HG02938 (cell line): ENCODE results near the gene REC8.

Source experiments
- ATAC-seq: cut with Tn5 transposase; IDR thresholded peaks from one replicate; pipeline ENCODE4 v1.9.1; 2021; ENCODE audit warnings: mild to moderate bottlenecking, moderate library complexity; ENCODE audit not compliant: unreplicated experiment

REC8 gene

DNA sequence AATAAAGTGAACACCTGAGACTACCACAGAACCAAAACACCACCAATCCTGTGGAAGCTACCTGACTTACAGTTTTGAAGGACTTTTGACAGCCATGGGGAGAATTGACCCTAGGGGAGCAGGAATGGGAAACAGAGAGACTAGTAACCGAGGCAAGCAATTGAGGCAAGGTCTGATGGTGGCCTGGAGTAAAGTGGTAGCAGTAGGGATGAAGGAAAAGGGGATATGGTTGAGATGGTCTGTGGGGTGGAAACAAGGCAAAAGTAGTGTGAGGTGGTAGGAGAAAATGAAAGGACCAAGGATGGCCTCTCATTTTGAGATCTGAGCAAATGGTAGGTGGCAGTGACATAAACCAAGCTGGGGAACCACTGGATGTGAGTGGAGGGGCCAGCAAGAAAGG lies 15.0 kb upstream of the REC8 start:
- no peak for ATAC-seq

DNA sequence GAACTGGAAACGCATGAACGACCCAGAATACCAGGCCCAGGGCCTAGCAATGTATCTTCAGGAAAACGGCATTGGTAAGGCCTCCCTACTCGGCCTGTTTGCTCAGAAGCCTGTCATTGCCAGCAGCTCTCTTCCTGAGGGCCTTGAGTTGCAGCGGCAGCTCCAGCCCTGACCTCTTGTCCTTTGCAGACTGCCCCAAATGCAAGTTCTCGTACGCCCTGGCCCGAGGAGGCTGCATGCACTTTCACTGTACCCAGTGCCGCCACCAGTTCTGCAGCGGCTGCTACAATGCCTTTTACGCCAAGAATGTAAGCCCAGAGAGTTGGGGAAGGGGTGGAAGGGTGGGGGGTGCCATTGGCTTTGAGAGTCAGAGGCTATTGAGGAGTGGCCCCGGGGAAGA lies 14.5 kb upstream of the REC8 start:
- no peak for ATAC-seq

DNA sequence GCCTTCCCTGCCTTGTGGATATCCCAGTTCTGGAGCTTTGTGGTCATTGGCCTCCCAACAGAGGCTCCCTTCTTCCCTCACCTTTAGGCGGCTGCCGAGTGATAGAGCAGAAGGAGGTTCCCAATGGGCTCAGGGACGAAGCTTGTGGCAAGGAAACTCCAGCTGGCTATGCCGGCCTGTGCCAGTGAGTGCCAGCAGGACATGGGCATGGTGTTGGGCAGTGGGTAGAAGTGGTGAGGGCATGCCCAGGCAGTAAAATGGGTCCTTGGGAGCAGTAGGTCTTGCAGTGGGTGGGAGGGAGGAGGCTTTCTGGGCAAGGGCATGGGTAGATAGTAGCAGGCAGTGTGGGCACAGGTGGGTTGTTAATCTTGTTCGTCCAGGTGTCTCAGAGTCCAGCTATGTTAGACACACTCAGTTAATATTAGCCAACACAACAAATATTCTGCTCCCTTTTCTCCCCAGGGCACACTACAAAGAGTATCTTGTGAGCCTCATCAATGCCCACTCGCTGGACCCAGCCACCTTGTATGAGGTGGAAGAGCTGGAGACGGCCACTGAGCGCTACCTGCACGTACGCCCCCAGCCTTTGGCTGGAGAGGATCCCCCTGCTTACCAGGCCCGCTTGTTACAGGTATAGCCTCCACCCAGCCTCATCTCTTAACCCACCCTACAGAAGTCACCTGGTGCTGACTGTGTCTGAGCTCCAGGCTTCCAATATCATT lies 11.9 kb upstream of the REC8 start:
- no peak for ATAC-seq

DNA sequence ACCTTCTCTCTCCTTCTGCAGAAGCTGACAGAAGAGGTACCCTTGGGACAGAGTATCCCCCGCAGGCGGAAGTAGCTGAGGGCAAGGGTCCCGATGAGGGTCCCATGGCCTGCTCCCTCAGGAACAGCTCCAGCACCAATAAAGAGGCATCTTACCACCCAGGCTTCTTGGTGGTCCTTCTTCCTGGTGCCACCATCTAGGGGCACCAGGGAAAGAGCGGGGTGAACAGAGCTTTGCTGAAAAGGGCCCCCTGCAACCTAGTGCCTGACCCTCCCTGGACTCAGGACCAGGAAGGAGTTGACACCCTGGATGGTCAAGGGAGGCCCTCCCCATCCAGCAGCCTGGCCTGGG lies 11.4 kb upstream of the REC8 start:
- no peak for ATAC-seq

DNA sequence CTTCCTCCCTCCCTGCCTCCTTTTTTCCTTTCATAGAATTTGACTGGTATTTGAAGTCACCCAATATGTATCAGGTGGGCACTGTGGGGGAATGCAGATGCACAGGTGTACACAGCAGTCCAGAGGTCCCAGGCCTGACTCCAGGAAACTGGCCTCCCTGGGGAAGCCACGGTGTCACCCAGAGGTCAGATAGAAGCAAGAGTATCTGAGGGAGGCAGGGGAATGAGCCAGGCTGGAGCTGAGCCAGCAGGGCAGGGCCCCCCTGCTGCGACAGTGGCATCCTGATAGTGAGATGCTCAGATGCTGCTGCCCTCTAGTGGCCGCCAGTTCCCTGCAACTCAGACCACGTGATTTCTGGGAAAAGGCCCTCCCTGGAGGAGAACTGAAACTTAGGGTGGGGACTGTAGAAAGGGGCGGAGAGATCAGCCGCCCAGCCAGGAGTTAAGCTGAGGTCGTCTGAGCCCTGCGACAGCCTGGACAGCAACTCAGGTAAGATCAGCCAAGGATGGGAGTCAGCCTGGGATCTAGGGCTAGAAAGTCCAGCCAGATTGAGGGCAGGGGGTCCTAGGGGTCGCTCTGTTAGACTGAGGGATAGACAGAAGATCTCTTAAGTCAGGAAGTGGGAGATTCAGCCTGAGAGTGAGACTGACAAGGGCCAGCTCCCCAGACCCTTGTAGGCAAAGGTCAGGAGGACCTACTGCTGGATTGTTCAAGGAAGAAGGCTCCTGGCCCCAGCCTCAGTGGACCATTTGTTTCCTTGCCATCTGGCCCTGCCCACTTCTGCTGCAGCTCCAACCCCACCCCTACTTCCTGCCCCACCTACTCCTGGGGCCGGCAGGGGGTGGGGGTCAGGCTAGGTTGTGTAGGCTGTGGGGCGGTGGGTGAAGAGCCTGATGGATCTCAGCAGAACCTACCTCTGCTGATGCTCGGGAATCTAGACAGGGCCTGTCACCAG lies 10.8 kb upstream of the REC8 start, which contains the start of gene IRF9:
Gene IRF9, plus strand, starts transcription at position 416 of the 955 bp plus-strand sequence. CDS start 880 bp downstream, outside the sequence.
- peak; percentile 85 for ATAC-seq

DNA sequence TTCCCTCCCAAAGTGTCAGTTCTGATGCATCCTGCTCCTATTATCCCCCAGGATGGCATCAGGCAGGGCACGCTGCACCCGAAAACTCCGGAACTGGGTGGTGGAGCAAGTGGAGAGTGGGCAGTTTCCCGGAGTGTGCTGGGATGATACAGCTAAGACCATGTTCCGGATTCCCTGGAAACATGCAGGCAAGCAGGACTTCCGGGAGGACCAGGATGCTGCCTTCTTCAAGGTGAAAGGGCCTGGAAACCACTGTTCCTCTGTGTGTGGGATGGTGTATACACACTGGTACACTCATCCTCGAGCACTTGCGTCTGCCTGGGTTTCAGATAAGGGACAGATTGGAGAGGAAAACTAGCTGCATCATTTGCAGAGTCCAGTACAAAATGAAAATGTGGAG lies 9.8 kb upstream of the REC8 start:
- ATAC-seq = no peak

DNA sequence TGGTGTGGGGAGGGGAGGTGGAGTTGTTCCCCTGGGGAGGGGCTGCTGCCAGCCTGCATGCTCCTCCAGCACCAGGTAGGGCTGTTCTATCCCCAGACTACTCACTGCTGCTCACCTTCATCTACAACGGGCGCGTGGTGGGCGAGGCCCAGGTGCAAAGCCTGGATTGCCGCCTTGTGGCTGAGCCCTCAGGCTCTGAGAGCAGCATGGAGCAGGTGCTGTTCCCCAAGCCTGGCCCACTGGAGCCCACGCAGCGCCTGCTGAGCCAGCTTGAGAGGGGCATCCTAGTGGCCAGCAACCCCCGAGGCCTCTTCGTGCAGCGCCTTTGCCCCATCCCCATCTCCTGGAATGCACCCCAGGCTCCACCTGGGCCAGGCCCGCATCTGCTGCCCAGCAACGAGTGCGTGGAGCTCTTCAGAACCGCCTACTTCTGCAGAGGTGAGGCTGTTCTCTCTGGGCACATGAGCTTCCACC lies 7.3 kb upstream of the REC8 start:
- no peak for ATAC-seq

DNA sequence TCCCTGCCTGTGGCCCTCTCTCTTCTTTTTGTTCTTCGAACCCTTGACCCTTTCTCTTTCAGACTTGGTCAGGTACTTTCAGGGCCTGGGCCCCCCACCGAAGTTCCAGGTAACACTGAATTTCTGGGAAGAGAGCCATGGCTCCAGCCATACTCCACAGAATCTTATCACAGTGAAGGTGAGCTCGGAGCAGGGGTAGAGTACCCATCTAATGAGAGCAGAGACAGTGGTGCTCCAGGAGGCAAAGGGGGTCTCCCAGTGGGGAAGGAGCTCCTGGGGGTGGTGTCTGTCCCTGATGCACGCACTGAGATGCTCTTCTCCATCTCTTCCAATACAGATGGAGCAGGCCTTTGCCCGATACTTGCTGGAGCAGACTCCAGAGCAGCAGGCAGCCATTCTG lies 6.1 kb upstream of the REC8 start:
- ATAC-seq = no peak

DNA sequence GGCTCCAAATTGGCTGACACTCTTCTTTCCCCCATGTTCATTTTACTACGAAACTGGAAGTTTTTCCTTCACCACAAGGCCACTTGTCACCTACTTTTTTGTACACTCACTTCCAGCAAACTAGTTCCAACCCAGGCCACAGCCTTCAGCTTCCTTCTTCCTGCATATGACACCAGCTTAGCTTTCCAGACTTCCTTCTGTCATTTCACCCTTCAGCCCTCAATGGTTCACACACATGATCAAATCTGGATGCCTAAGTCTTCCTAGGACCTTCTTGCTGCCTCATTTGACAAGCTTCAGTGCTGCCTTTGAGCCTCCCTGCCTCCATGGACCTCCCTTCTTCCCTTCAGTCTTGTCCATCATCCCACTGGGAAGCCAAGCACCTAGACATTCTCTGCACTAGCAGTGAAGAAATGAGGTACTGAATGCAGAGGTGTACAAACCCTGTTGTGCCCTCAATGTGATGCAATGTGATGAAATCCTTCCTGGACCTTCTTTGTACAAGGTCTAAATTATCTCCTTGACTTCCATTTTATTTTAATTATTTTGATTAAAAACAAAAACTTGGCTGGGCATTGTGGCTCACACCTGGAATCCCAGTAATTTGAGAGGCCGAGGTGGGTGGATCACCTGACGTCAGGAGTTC lies 4.3 kb upstream of the REC8 start:
- no peak for ATAC-seq

DNA sequence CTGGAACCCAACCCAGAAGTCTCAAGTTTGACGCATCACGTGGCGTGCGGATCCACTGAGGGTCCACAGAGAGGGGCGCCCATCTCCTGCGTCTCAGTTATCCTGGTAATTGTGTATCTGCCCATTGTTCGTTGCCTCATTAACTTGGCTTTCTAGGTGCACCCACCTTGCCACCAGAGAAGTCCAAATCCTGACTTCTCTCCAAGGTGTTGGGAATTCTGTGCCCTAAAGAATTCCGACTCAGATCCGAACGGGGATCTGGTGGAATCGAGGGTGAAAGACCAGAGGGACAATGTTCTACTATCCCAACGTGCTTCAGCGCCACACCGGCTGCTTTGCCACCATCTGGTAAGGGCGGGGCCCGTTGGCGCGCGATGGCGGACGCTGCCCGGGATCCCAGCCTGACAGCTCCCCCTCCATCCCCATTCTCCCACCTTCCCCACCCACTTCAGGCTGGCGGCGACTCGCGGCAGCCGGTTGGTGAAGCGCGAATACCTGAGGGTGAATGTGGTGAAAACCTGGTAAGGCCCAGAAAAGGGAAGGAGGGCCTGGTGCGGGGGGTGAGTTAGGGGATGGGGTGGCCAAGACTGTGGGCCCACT lies 481 bp downstream of the REC8 start:
- ATAC-seq = no peak

DNA sequence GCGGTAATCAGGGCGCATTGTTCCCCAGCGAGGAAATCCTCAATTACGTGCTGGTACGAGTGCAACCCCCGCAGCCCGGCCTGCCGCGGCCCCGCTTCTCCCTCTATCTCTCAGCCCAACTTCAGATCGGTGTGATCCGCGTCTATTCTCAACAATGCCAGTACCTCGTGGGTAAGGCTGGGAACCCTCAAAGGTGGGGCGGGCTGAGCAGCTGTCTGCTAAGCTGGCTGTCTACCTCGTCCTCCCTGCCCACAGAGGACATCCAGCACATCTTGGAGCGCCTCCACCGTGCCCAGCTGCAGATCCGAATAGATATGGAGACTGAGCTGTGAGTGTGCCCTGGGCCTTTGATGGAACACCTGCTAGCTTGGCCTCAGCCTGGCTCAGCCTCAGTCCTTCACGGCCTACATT lies 996 bp downstream of the REC8 start:
- no peak for ATAC-seq

DNA sequence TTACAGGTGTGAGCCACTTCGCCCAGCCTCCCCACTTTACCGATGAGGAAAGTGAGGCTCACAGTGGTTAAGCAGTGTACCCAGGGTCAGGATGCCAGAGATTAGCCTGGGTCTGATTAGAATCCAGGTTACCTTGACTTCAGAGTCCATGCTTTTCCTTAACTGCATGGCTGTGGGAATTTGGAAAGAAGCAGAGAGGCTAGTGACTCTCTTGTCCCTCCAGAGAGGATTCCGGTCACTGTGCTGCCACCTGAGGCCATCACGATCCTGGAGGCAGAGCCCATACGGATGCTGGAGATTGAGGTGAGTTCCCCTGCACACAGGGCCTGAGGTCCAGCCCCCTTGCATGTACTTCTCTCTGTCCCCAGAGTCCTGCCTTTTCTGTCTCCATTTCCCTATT lies 4.7 kb downstream of the REC8 start:
- no peak for ATAC-seq

DNA sequence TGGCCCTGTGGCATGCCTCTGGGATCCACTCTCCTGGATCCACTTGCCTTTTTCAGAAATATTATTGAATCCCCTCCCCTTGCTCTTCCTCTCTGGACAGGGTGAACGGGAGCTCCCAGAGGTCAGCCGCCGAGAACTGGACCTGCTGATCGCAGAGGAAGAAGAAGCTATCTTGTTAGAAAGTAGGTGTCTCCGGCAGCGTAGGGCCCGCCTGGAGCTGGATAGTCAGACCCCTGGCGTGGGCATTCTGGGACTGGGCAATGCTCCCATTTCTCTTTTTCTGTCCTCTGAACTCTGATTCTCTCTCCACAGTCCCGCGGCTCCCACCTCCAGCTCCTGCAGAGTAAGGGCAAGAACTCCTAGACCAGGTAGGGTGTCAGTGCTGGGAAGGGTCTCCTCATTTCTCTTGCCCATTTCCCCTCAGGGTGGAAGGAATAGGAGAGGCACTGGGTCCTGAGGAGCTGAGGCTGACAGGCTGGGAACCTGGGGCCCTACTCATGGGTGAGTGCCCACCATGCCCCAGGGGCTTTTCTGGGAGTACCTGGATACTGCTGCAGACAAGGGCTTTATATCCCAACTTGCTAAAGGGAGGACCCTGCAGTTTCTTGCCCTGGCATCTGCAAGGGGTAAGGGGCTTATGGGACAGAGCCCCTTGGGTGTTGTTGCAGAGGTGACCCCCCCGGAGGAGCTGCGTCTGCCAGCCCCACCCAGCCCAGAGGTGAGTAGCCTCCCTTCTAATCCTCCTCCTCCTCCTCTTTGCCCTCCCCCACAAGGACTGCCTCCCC lies 5.4 kb downstream of the REC8 start:
- ATAC-seq = no peak

DNA sequence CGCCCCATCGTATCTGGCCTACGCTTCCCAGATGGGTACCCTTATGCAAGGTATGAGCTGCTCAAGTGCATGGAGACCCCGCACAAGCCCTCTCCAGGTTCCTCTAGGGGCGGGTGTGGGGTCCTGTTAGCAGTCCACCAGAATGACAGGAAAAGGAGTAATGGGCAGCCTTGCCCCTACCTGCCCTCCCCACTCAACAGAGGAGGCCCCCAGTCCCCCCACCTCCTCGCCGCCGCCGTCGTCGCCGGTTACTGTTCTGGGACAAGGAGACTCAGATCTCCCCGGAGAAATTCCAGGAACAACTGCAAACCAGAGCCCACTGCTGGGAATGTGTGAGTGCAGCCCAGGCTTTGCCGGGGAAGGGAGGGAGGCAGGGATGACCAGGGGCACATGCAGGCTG lies 6.0 kb downstream of the REC8 start:
- ATAC-seq = no peak

DNA sequence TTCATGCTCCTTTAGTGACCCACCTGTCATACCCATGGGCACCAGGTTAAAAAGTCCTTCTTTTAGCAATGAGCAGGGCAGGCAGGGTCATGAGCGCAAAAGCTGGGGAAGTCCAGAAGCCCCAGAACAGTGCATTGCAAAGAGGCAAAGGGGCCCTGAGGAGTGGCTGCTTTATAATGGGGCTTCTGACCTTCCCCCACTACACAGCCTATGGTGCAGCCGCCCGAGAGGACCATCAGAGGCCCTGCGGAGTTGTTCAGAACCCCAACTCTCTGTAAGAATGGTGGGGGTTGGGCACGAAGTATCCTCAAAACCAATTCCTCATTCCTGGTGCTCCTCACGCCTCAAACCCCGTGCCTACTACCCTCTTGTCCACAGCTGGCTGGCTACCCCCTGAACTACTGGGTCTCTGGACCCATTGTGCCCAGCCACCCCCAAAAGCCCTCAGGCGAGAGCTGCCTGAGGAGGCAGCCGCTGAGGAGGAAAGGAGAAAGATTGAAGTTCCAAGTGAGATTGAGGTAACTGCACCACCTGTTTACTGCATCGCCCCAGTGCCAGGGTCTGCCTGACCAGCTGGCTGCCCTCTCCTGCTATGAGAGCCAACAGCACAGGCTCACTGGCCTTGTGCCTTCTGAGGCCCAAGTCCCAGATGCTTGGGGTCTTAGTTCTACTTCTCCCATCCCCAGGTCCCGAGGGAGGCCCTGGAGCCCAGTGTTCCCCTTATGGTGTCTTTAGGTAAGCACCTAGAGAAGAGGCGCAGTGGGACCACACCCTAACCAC lies 6.7 kb downstream of the REC8 start:
- ATAC-seq = no peak

DNA sequence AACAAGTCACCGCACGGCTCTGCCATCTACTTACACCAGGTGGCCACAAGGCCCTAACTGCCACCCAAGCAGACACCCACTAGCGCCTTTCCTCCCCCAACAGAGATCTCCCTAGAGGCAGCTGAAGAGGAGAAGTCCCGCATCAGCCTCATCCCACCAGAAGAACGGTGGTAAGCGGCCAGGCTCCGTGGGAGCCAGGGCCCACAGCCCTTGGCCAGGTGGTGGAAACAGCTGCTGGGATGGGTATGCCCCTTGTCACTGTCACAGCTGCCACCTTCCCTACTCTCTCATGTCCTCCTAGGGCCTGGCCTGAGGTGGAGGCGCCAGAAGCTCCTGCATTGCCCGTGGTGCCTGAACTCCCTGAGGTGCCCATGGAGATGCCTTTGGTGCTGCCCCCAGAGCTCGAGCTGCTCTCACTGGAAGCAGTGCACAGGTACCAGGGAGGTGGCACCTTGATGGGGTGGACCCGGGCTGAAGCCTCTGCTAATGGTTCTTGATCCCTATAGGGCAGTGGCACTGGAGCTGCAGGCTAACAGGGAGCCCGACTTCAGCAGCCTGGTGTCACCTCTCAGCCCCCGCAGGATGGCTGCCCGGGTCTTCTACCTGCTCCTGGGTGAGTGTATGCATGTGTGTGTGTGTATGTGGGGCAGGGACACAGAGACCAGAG lies 7.5 kb downstream of the REC8 start:
- ATAC-seq = no peak

DNA sequence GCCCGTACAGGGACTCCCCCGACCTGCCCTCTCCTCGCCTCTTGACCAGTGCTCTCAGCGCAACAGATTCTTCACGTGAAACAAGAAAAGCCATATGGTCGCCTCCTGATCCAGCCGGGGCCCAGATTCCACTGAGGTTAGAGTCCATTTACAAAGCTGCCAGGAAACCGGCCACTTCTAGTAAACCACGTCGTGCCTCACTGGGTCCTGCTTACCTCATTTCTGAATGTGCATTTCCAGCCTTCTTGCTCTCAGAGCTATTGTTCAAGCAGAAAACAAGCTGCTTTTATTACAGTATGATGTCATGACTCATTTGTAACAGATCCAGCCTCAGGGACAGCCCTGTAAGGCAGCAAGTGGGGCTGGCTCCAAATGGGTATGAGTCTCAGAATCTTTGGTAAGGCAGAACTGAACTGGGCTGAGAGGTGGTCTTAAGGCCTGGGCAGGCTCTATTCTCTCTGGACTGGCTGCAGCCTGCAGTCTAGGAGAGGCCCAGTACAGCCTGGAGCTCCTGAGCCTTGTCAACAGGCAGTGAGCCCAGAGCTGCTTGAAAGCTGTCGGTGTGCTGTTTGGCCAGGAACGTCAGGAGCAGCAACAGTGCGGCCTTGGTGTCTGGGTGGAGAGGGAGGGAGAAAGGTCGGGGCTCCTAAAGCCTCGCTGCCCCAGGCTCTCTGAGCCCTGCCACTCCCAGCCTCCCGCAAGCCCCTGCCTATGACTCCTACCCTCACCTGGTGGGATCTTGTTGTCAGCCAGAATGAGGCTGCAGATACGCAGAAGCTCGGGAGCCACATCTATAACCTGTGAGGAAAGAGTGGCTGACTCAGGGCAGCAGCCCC lies 8.3 kb downstream of the REC8 start:
- no peak for ATAC-seq

DNA sequence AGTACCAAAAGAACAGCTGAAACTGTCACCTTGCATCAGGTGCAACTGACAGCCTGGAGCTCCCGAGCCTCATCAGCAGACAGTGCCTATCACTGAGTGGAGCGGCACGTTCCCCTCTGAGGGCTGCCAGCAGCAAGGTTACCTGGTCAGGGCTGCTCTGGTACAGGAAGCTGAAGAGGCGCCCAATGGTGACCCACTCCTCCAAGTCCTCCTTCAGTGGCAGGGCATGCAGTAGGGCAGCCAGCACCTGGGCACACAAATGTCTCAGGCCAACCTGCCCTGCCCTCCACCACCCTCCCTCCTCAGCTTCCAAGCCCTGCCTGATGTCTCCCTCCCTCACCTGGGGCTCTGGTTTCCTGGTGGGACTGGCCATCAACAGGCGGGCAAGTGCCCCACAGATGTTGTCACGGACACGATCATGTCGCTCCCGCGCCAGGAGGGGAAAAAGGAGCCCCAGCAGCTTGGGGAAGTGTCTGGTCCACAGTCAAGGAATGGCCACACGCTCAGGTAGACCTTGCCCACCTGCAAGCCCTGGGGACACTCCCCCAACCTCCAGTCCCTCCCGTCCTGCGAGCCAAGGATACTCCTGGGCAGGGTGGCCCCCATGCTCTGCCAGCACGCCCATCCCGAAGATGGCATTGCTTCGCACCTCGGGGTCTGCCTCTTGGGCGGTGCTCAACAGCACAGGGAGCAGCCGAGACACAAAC lies 9.6 kb downstream of the REC8 start:
- no peak for ATAC-seq
